Measurements from ENCODE around the gene FHOD3. TPM values are rescaled to one million over a fixed set of nuclear protein-coding genes. Genes with fewer than 3 reads are reported as not detected.
A peak's percentile ranks its signal among the peaks of the same experiment; 100 is the strongest.

The FHOD3 gene
- total RNA-seq, 1 experiment from 2014 or later: 22.7 TPM

DNA sequence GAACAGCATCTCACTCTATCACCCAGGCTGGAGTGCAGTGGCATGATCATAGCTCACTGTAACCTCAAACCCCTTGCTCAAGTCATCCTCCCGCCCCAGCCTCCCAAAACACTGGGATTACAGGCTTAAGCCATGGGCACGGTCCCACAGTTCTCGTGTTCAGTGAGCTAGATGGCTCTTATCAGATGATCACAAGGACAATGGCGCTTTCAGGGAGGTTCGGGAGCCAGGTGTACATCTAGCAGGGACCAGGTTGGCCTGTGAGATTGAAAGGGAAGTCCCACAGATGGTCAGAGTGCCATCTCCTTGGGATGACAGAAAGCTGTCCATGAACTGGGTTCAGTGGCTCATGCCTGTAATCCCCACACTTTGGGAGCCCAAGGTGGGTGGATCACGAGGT is 14.1 kb upstream of the FHOD3 start:
- TF ChIP-seq, protein P1, sequence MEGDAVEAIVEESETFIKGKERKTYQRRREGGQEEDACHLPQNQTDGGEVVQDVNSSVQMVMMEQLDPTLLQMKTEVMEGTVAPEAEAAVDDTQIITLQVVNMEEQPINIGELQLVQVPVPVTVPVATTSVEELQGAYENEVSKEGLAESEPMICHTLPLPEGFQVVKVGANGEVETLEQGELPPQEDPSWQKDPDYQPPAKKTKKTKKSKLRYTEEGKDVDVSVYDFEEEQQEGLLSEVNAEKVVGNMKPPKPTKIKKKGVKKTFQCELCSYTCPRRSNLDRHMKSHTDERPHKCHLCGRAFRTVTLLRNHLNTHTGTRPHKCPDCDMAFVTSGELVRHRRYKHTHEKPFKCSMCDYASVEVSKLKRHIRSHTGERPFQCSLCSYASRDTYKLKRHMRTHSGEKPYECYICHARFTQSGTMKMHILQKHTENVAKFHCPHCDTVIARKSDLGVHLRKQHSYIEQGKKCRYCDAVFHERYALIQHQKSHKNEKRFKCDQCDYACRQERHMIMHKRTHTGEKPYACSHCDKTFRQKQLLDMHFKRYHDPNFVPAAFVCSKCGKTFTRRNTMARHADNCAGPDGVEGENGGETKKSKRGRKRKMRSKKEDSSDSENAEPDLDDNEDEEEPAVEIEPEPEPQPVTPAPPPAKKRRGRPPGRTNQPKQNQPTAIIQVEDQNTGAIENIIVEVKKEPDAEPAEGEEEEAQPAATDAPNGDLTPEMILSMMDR (IDR thresholded peaks at IDR 0.05): no peak
- TF ChIP-seq, protein P2, sequence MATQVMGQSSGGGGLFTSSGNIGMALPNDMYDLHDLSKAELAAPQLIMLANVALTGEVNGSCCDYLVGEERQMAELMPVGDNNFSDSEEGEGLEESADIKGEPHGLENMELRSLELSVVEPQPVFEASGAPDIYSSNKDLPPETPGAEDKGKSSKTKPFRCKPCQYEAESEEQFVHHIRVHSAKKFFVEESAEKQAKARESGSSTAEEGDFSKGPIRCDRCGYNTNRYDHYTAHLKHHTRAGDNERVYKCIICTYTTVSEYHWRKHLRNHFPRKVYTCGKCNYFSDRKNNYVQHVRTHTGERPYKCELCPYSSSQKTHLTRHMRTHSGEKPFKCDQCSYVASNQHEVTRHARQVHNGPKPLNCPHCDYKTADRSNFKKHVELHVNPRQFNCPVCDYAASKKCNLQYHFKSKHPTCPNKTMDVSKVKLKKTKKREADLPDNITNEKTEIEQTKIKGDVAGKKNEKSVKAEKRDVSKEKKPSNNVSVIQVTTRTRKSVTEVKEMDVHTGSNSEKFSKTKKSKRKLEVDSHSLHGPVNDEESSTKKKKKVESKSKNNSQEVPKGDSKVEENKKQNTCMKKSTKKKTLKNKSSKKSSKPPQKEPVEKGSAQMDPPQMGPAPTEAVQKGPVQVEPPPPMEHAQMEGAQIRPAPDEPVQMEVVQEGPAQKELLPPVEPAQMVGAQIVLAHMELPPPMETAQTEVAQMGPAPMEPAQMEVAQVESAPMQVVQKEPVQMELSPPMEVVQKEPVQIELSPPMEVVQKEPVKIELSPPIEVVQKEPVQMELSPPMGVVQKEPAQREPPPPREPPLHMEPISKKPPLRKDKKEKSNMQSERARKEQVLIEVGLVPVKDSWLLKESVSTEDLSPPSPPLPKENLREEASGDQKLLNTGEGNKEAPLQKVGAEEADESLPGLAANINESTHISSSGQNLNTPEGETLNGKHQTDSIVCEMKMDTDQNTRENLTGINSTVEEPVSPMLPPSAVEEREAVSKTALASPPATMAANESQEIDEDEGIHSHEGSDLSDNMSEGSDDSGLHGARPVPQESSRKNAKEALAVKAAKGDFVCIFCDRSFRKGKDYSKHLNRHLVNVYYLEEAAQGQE (IDR thresholded peaks at IDR 0.05; ENCODE audit: insufficient read depth in 1 of 2, low read depth in 2 of 2, low read length in 1 of 2): no peak
- no peak for TF ChIP-seq TCF7L2 (IDR thresholded peaks at IDR 0.05; ENCODE audit: low read depth, low read length)
- TF ChIP-seq SIN3A (IDR thresholded peaks at IDR 0.05; ENCODE audit: borderline replicate concordance, insufficient read depth, low read depth, low read length): no peak
- no peak for TF ChIP-seq POLR2AphosphoS5 (IDR thresholded peaks at IDR 0.05; ENCODE audit: low read depth, low read length)
- no peaks in the 10 kb centered on the region for H3K9me3 ChIP-seq (ENCODE audit: control insufficient read depth, insufficient read depth, low read depth, low read length)
- in situ Hi-C loops (cut with HindIII; ENCODE audit: low pct_unique_long_range_greater_than_20kb, low sequenced_read_pairs): no loop called here
- ChIA-PET POLR2A (no interaction called here), CTCF (interaction anchor here (0.5 to 0.7 kb wide), 2 partner anchors 186 to 1283 kb away, joined by 3 to 4 read pairs; no protein-coding TSS in a partner anchor)
- H3K27ac ChIP-seq (ENCODE audit: low read length): no peak overlapping the region
- intact Hi-C loops (cut with micrococcal nuclease; ENCODE audit: unreplicated experiment): loop anchor here (5.0 kb wide), 2 partner anchors 186 to 266 kb away; no protein-coding TSS in a partner anchor
- no peak overlapping the region for H3K4me3 ChIP-seq (ENCODE audit: low read depth in 2 of 2, low read length in 2 of 2)
- ATAC-seq (no peak), DNase-seq (ENCODE audit: low read depth, low spot score) (no peak)
- BruUV-seq (replicated peaks): no TSS peak
- H3K36me3 ChIP-seq (ENCODE audit: control insufficient read depth, insufficient read depth, low read length): no peaks in the 10 kb centered on the region
- H3K4me1 ChIP-seq (ENCODE audit: control insufficient read depth, insufficient read depth, low read length): no peaks in the 10 kb centered on the region
- no peaks in the 10 kb centered on the region; the same call in 1 of the 2 replicates for H3K27me3 ChIP-seq (ENCODE audit: control insufficient read depth, insufficient read depth, low read length)

DNA sequence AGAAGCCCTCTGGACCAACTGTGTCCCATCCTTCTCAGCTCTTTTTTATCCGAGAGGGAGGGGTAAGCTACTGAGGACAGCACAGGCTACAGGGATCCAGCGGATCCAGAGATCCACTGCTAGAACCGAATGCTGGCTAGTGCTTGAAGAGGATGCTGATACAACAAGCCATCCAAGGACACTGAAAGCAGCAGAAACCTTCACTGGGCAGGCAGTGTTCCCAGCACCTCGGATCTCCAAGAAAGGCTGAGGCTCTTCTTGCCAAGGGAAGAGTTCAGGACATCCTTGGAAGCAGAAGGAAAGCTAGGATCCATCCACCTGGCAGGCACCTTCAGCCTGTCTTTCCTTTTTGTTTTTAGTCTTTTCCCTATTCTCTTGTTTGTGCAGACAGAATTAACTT is 13.2 kb upstream of the FHOD3 start:
- CTCF ChIA-PET: interaction anchor here (0.5 to 1.5 kb wide), 6 partner anchors 134 to 1283 kb away, joined by 3 to 4 read pairs (median 3); no protein-coding TSS in a partner anchor

More for the DNA sequence above, 13.2 kb upstream of the FHOD3 start:
- no peaks in the 10 kb centered on the region for H3K36me3 ChIP-seq (ENCODE audit: control insufficient read depth, insufficient read depth, low read length)
- DNase-seq (ENCODE audit: low read depth, low spot score): no peak
- H3K4me1 ChIP-seq (ENCODE audit: control insufficient read depth, insufficient read depth, low read length): no peaks in the 10 kb centered on the region
- BruUV-seq (replicated peaks): no TSS peak
- TF ChIP-seq, protein P1 (IDR thresholded peaks at IDR 0.05): no peak
- TF ChIP-seq SIN3A (IDR thresholded peaks at IDR 0.05; ENCODE audit: borderline replicate concordance, insufficient read depth, low read depth, low read length) (no peak), POLR2AphosphoS5 (IDR thresholded peaks at IDR 0.05; ENCODE audit: low read depth, low read length) (no peak), TCF7L2 (IDR thresholded peaks at IDR 0.05; ENCODE audit: low read depth, low read length) (no peak)
- TF ChIP-seq, protein P2 (IDR thresholded peaks at IDR 0.05; ENCODE audit: insufficient read depth in 1 of 2, low read depth in 2 of 2, low read length in 1 of 2): no peak
- in situ Hi-C loops (cut with HindIII; ENCODE audit: low pct_unique_long_range_greater_than_20kb, low sequenced_read_pairs) (no loop called here), intact Hi-C loops (cut with micrococcal nuclease; ENCODE audit: unreplicated experiment) (loop anchor here (5.0 kb wide), 2 partner anchors 187 to 267 kb away; no protein-coding TSS in a partner anchor)
- no peaks in the 10 kb centered on the region; the same call in 1 of the 2 replicates for H3K27me3 ChIP-seq (ENCODE audit: control insufficient read depth, insufficient read depth, low read length)
- 0 out of 2 replicates have a peak, but pooled peaks cover 4% of the 10 kb centered on the region for H3K9me3 ChIP-seq (ENCODE audit: control insufficient read depth, insufficient read depth, low read depth, low read length)
- no peak overlapping the region for H3K27ac ChIP-seq (ENCODE audit: low read length)
- ATAC-seq: peak; percentile 42; the same call in 1 of the 2 replicates
- POLR2A ChIA-PET: no interaction called here
- no peak overlapping the region for H3K4me3 ChIP-seq (ENCODE audit: low read depth in 2 of 2, low read length in 2 of 2)

Data from Panc1 (cell line).